NCI-H2227 treated with DMSO at 0.1 percent for 48 hours (cell line): ENCODE results near the gene COX4I1.
"Not testable (repeated sequence)": the region's sequence is repeated elsewhere in the genome, so short reads cannot be mapped to it uniquely, and the experiment has no call there.

ENCODE experiments used
- DNase-seq: peaks from one replicate; lab custom pipeline; 2025; lab: John Stamatoyannopoulos, UW

Gene COX4I1

GRCh38 chr16:85824161-85825135 lies 25.0 kb downstream of the COX4I1 start:
- no peak for DNase-seq

GRCh38 chr16:85825326-85825725 lies 25.8 kb downstream of the COX4I1 start:
- no peak for DNase-seq

GRCh38 chr16:85826686-85827247 lies 27.3 kb downstream of the COX4I1 start:
- DNase-seq = no peak

- DNase-seq = no peak
Observed at GRCh38 chr16:85828166-85828565, 28.7 kb downstream of the COX4I1 start.

GRCh38 chr16:85829171-85829719 lies 29.8 kb downstream of the COX4I1 start:
- DNase-seq = no peak

GRCh38 chr16:85829751-85830445 lies 30.4 kb downstream of the COX4I1 start:
- DNase-seq = no peak

- DNase-seq = no peak
Observed at GRCh38 chr16:85830821-85831220, 31.3 kb downstream of the COX4I1 start.

- DNase-seq = no peak
Observed at GRCh38 chr16:85832570-85833218, 33.2 kb downstream of the COX4I1 start.

GRCh38 chr16:85833219-85833920 lies 33.9 kb downstream of the COX4I1 start:
- DNase-seq = no peak

- no peak for DNase-seq
Observed at GRCh38 chr16:85834741-85835140, 35.2 kb downstream of the COX4I1 start.

- DNase-seq = no peak
Observed at GRCh38 chr16:85835227-85835751, 35.8 kb downstream of the COX4I1 start.

- DNase-seq = no peak
Observed at GRCh38 chr16:85835956-85836705, 36.6 kb downstream of the COX4I1 start.

GRCh38 chr16:85836706-85837582 lies 37.4 kb downstream of the COX4I1 start:
- DNase-seq = no peak

- not testable (repeated sequence) for DNase-seq
Observed at GRCh38 chr16:85837654-85838053, 38.2 kb downstream of the COX4I1 start.

GRCh38 chr16:85838381-85838780 lies 38.9 kb downstream of the COX4I1 start:
- no peak for DNase-seq

- DNase-seq = no peak
Observed at GRCh38 chr16:85838876-85839585, 39.5 kb downstream of the COX4I1 start.

- no peak for DNase-seq
Observed at GRCh38 chr16:85839681-85840240, 40.3 kb downstream of the COX4I1 start.

- DNase-seq = no peak
Observed at GRCh38 chr16:85840395-85840794, 40.9 kb downstream of the COX4I1 start.
